DMS153 treated with DMSO at 0.1 percent for 48 hours (cell line): ENCODE data around the gene CELSR3.

ENCODE experiments used
- DNase-seq: peaks from one replicate; lab custom pipeline; 2025; ENCODE audit not compliant: unreplicated experiment; lab: John Stamatoyannopoulos, UW

Gene CELSR3

DNA sequence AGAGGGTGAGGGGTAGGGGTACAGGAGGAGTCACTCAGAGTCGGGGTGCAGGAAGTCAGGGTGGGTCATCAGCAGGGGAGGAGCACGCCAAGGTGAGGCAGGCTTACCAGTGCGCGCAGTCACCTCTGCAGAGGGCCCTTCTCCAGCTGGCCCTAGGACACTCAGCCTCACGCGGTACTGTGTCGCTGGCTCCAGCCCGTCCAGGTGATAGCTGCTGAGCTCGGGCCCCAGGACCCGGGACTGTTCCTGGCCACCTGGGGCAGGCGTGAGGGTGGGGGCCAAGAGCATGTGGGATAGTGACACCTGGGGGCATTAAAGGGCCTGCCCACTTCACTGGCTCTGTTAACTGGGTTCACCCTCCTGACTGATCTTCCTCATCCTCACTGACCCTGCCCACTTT lies 75.0 kb downstream of the CELSR3 start:
- DNase-seq, result no peak
